Right atrium auricular region (tissue), 2 donors: ENCODE data around the gene CLCA2. TPM values are rescaled to one million over a fixed set of nuclear protein-coding genes. Genes with fewer than 3 reads are reported as not detected.

Experiments
- DNase-seq: peaks from one replicate; pipeline ENCODE4 v3.0.0-alpha.2; 2019; ENCODE audit warnings: low spot score
- H3K27ac ChIP-seq, 2 donors: fragments of 200-600 bp; sonication (generic); 1 replicate in 1 of 2; 2 replicates in 1 of 2; pipeline ENCODE4 v1.5.1; 2016 to 2019
- H3K27me3 ChIP-seq, 2 donors: fragments of 200-600 bp; sonication (generic); one replicate each; pipeline versions ENCODE4 v1.5.1 to v1.6.0; 2017 to 2019
- H3K36me3 ChIP-seq: fragments of 200-600 bp; sonication (generic); one replicate; pipeline ENCODE4 v1.5.1; 2016
- H3K4me1 ChIP-seq, 2 donors: fragments of 200-600 bp; sonication (generic); one replicate each; pipeline versions ENCODE4 v1.5.1 to v1.6.0; 2017 to 2019
- H3K4me3 ChIP-seq, 2 donors: fragments of 200-600 bp; sonication (generic); 1 replicate in 1 of 2; 2 replicates in 1 of 2; pipeline ENCODE4 v1.5.1; 2017 to 2019; ENCODE audit warnings: mild to moderate bottlenecking in 1 of 2, moderate library complexity in 1 of 2
- H3K9me3 ChIP-seq, 2 donors: fragments of 200-600 bp; sonication (generic); one replicate each; pipeline ENCODE4 v1.5.1; 2019
- total RNA-seq, 2 donors: library from RNA; depleted of rRNA; stranded (reverse); fragments of >200 nt; gene quantifications; one replicate each; pipeline ENCODE4 v1.1.0, GENCODE V29; 2016
- TF ChIP-seq, protein P1 (sequence below), 2 donors: fragments of 200-600 bp; sonication (generic); IDR thresholded peaks; one replicate each; pipeline ENCODE4 v1.5.1; 2019; ENCODE audit warnings: antibody characterized with exemption in 2 of 2

CLCA2 gene
- total RNA-seq, 2 donors from 2014 or later = not detected

DNA sequence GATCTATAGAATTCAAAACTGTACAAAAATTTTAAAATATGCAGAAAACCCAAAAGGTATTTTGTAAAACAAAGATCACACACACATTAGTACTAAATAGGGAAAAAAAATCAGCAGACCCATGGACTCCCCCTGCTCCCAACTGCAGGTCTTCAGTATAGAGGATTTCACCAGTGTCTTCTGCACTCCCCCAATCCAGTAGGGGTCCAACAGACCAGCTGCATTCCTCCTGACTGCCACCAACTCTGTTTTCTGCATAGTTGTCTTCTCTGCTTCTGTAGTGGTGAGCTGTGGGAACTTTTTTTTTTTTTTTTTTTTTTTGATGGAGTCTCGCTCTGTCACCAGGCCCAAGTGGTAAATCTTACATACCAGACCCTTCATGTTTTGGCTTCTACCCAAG, 21.9 kb downstream of the CLCA2 start:
- TF ChIP-seq, protein P1, sequence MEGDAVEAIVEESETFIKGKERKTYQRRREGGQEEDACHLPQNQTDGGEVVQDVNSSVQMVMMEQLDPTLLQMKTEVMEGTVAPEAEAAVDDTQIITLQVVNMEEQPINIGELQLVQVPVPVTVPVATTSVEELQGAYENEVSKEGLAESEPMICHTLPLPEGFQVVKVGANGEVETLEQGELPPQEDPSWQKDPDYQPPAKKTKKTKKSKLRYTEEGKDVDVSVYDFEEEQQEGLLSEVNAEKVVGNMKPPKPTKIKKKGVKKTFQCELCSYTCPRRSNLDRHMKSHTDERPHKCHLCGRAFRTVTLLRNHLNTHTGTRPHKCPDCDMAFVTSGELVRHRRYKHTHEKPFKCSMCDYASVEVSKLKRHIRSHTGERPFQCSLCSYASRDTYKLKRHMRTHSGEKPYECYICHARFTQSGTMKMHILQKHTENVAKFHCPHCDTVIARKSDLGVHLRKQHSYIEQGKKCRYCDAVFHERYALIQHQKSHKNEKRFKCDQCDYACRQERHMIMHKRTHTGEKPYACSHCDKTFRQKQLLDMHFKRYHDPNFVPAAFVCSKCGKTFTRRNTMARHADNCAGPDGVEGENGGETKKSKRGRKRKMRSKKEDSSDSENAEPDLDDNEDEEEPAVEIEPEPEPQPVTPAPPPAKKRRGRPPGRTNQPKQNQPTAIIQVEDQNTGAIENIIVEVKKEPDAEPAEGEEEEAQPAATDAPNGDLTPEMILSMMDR (IDR thresholded peaks at IDR 0.05) = no peak
- no peaks in the 10 kb centered on the region for H3K27me3 ChIP-seq
- no peak for DNase-seq
- no peaks in the 10 kb centered on the region for H3K4me1 ChIP-seq
- no peak overlapping the region for H3K27ac ChIP-seq
- H3K36me3 ChIP-seq = no peaks in the 10 kb centered on the region
- no peak overlapping the region for H3K4me3 ChIP-seq
- no peaks in the 10 kb centered on the region for H3K9me3 ChIP-seq

DNA sequence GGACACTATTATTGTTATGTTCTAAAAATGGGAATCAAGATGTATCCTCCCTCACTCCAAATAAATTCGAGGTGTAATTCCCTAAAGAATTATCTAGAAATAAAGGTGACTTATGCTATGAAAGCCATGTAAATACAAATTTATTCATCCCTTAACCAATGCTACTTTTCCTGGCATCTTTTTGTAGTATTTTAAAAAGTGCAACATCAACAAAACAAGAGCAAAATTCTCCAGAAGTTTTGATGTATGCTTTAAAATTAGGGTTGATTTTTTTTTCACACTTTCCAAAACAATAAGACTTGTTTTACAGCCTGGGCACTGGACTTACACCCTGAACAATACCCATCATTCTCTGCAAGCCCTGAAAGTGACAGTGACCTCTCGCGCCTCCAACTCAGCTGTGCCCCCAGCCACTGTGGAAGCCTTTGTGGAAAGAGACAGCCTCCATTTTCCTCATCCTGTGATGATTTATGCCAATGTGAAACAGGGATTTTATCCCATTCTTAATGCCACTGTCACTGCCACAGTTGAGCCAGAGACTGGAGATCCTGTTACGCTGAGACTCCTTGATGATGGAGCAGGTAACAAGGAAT, 23.3 kb downstream of the CLCA2 start:
- DNase-seq = no peak
- Histone ChIP-seq H3K4me3 (no peak overlapping the region), H3K27ac (no peak overlapping the region), H3K4me1 (no peaks in the 10 kb centered on the region), H3K27me3 (no peaks in the 10 kb centered on the region), H3K36me3 (no peaks in the 10 kb centered on the region), H3K9me3 (no peaks in the 10 kb centered on the region)
- TF ChIP-seq, protein P1 (IDR thresholded peaks at IDR 0.05) = no peak

DNA sequence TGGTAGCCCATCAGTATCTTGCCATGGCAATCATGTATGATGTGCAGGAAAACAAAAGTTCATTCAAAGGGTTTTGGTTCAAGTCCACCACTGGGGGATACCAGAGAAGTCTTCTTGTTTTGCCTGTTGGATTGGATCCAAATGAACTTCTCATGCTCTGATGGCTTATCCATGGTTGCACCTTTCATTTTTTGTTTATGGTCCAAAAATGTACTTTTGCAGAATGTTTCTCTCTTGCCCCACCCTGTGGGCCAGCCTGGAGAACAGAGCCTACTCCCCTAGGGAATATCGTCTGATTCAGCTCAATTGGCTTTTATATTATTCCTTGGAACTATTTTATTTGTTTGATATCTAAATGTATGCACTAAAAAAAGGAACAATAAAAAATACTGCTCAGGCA, 24.7 kb downstream of the CLCA2 start:
- TF ChIP-seq, protein P1 (IDR thresholded peaks at IDR 0.05) = no peak
- H3K4me3 ChIP-seq = no peak overlapping the region
- no peak overlapping the region for H3K27ac ChIP-seq
- H3K36me3 ChIP-seq = no peaks in the 10 kb centered on the region
- no peaks in the 10 kb centered on the region for H3K4me1 ChIP-seq
- DNase-seq = no peak
- H3K9me3 ChIP-seq = no peaks in the 10 kb centered on the region
- H3K27me3 ChIP-seq = no peaks in the 10 kb centered on the region

DNA sequence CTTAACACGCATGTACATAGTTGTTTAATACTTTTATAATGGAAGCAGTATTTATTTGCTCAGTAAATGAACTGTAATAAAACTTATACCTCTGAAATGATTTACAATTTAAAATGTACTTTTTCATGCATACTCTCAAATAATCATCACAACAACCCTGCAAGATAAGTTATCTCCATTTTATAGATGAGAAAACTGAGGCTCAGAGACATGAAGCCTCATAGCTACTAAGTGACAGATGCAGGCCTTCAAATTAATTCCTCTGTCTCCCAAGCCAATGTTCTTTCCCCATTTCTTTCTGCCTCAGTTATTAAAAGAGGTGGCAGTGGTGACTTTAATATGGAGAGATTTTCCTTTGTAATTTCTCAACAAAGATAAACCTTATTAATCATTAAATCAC, 25.1 kb downstream of the CLCA2 start:
- Histone ChIP-seq H3K4me3 (no peak overlapping the region), H3K36me3 (no peaks in the 10 kb centered on the region), H3K27ac (no peak overlapping the region), H3K27me3 (no peaks in the 10 kb centered on the region), H3K4me1 (no peaks in the 10 kb centered on the region), H3K9me3 (no peaks in the 10 kb centered on the region)
- DNase-seq = no peak
- TF ChIP-seq, protein P1 (IDR thresholded peaks at IDR 0.05) = no peak

DNA sequence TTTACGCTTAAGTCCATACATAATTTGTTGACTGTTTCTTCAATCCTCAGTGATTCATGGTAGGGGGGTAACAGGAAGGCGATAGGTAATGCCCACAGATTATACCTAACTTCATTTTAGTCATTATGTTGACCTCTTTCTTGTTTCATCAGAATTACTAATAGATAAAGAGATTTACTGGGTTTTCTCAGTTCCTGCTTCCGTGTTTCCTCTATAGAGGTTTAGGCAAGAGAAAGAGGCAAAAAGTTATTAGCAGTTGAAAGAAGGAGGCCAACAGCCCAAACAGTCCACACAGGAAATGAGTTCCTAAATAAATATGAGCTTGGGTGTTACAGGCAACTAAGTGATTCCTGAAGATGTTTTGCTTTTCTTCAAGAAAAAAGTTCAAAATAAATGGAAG, 26.9 kb downstream of the CLCA2 start:
- no peaks in the 10 kb centered on the region for H3K9me3 ChIP-seq
- TF ChIP-seq, protein P1 (IDR thresholded peaks at IDR 0.05) = no peak
- no peak overlapping the region for H3K4me3 ChIP-seq
- no peak overlapping the region for H3K27ac ChIP-seq
- H3K27me3 ChIP-seq = no peaks in the 10 kb centered on the region
- no peaks in the 10 kb centered on the region for H3K4me1 ChIP-seq
- DNase-seq = no peak
- no peaks in the 10 kb centered on the region for H3K36me3 ChIP-seq

DNA sequence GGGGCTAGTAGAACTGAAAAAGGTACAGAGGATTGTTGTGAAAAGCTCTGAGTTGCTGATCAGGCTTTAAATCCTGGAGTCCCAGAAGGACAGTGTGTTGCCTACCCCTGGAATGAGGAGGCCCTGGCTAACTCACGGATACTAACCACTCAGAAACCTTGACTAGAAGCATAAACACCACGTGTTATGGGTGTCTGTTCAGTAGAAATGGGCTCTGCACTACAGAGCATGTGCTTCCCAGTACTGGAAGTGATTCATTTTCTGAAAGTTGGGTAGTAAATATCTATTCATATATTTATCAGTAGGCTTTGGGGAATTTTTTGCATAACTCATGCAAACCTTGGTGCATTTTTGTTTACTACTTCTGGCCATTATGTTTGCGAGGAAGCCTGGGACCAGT, 29.7 kb downstream of the CLCA2 start:
- TF ChIP-seq, protein P1 (IDR thresholded peaks at IDR 0.05) = no peak
- no peaks in the 10 kb centered on the region for H3K36me3 ChIP-seq
- H3K27me3 ChIP-seq = no peaks in the 10 kb centered on the region
- no peaks in the 10 kb centered on the region for H3K4me1 ChIP-seq
- H3K9me3 ChIP-seq = no peaks in the 10 kb centered on the region
- no peak for DNase-seq
- H3K4me3 ChIP-seq = no peak overlapping the region
- no peak overlapping the region for H3K27ac ChIP-seq
